Measurements from ENCODE around the gene NFASC. TPM values are rescaled to one million over a fixed set of nuclear protein-coding genes. Genes with fewer than 3 reads are reported as not detected.

The NFASC gene
- total and polyA plus RNA-seq, 9 of the 15 experiments (the other 6 are each of a cell fraction or from before 2014, with no cell fraction given), result 0.03 to 0.16 (median 0.06) TPM; not detected in 6

DNA sequence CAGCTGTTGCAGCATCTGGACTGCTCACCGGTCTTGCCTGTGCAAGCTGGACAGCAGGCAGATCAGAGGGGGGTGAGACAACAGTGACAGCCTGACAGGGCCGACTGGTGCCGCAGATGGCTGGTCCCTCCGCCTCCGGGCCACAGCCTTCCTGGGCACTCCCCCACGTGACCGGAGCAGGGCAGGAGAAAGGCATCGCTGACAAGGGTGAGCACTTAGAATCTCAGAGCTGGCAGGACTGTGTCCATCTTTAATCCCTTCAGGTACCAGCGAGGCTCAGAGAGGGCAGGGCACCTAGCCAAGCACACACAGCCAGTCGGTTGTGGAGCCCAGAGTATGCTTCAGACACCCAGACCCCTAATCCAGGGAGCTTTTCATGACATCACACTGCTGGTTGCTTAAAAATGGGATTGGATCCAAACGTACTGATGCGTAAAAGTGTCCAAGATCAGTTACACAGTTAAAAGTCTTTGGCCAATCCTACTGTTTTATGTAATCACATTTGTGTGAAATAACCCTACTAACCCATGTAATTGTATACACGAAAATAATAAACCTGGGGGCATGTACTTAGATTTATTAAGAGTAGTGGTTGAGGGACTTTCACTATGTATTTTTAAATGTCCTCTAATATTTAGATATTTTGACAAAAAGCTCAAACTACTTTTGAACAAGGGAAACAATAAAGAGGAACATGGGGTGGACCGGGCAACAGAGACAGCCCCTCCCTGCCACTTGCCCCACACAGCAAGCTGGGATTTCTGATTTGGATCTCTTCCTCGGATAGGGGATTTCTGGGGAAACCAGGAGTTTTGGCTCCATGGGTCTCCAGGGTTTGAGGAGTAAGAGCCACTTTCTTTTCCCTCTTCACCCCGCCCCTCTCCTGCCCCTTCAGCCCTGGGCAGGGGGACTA is 171.6 kb downstream of the NFASC start (continued):
- TF ChIP-seq SFPQ (IDR thresholded peaks at IDR 0.05; ENCODE audit: low read depth, low read length) (no peak), MEF2D (tag; conservative IDR thresholded peaks at IDR 0.05; ENCODE audit: low read depth) (no peak), ZKSCAN8 (CRISPR knock-in tag; IDR thresholded peaks at IDR 0.05) (no peak), YBX1 (IDR thresholded peaks at IDR 0.05) (no peak), FIP1L1 (IDR thresholded peaks at IDR 0.05; ENCODE audit: low read depth, low read length, poor library complexity, severe bottlenecking) (no peak), GTF2F1 (IDR thresholded peaks at IDR 0.05; ENCODE audit: low read depth, low read length) (no peak)
- TF ChIP-seq, protein P1, sequence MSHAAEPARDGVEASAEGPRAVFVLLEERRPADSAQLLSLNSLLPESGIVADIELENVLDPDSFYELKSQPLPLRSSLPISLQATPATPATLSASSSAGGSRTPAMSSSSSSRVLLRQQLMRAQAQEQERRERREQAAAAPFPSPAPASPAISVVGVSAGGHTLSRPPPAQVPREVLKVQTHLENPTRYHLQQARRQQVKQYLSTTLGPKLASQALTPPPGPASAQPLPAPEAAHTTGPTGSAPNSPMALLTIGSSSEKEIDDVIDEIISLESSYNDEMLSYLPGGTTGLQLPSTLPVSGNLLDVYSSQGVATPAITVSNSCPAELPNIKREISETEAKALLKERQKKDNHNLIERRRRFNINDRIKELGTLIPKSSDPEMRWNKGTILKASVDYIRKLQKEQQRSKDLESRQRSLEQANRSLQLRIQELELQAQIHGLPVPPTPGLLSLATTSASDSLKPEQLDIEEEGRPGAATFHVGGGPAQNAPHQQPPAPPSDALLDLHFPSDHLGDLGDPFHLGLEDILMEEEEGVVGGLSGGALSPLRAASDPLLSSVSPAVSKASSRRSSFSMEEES (CRISPR knock-in tag; IDR thresholded peaks at IDR 0.05), result no peak

Measured in K562 (cell line).